Measurements from ENCODE around the gene CBARP. TPM values are rescaled to one million over a fixed set of nuclear protein-coding genes. Genes with fewer than 3 reads are reported as not detected.

CBARP gene
- total and polyA plus RNA-seq, 4 donors: 0.05 to 0.25 (median 0.06) TPM; not detected in 1

GRCh38 chr19:1269478-1270212 lies 31.8 kb upstream of the CBARP start (continued):
- TF ChIP-seq RXRA (IDR thresholded peaks at IDR 0.05): peak in 1 of 2 donors; percentile 38

DNA sequence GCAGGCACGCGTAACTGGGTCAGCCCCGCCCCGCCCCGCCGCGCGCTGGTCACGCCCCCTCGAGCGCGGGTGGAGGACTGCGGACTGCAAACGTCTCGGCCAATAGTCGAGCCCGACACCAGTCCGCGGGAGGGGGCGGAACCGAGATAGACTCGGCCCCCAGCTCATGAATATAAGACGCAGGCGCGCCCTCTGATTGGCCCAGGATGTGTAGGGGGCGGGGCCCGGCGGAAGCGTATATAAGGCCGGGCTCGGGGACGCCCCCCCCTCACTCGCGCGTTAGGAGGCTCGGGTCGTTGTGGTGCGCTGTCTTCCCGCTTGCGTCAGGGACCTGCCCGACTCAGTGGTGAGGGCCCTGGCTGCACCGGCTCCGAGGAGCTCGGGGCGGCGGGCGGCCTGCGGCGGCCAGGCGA lies 31.3 kb upstream of the CBARP start, which contains the start of gene CIRBP:
CIRBP (plus strand) TSS at position 268 of the 413 bp plus-strand sequence. CDS start 1,602 bp downstream, outside the sequence.
- H3K4me1 ChIP-seq (ENCODE audit: control insufficient read depth in 4 of 4, insufficient read depth in 4 of 4, low read length in 3 of 4): peaks cover 36 to 79% (median 68%) of the 10 kb centered on the region in 4 donors
- H3K4me3 ChIP-seq (ENCODE audit: low read depth in 1 of 3, low read length in 3 of 3): peak within 1 kb of the TSS; percentile 77 to 90 (median 86)
- peaks cover 16 to 23% (median 17%) of the 10 kb centered on the region in 4 donors for H3K36me3 ChIP-seq (ENCODE audit: control insufficient read depth in 4 of 4, insufficient read depth in 3 of 4, low read depth in 1 of 4, low read length in 3 of 4)
- peak; percentile 99 for DNase-seq (ENCODE audit: low spot score)
- peak within 1 kb of the TSS; percentile 78 to 86 for H3K9ac ChIP-seq (ENCODE audit: low read depth in 1 of 2, low read length in 2 of 2)
- no peaks in the 10 kb centered on the region for H3K9me3 ChIP-seq (ENCODE audit: control insufficient read depth in 4 of 4, low read length in 3 of 4)
- peak within 1 kb of the TSS; percentile 90 to 91 for H3K27ac ChIP-seq (ENCODE audit: low read depth in 1 of 2, low read length in 2 of 2)
- TF ChIP-seq EGR1 (IDR thresholded peaks at IDR 0.05; ENCODE audit: low read depth in 2 of 2) (peak; percentile 25 to 39), FOXA2 (IDR thresholded peaks at IDR 0.05) (no peak), SP1 (IDR thresholded peaks at IDR 0.05) (peak; percentile 92), FOXA1 (IDR thresholded peaks at IDR 0.05) (no peak), REST (IDR thresholded peaks at IDR 0.05) (peak; percentile 94), HNF4A (conservative IDR thresholded peaks at IDR 0.05) (peak; percentile 34 to 40), TAF1 (conservative IDR thresholded peaks at IDR 0.05) (peak; percentile 95), MAX (IDR thresholded peaks at IDR 0.05) (no peak), GABPA (IDR thresholded peaks at IDR 0.05 in 1 of 2, conservative IDR thresholded peaks at IDR 0.05 in 1 of 2) (peak in 1 of 2 donors; percentile 30), JUND (IDR thresholded peaks at IDR 0.05) (no peak)
- TF ChIP-seq, protein P1, sequence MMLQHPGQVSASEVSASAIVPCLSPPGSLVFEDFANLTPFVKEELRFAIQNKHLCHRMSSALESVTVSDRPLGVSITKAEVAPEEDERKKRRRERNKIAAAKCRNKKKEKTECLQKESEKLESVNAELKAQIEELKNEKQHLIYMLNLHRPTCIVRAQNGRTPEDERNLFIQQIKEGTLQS (IDR thresholded peaks at IDR 0.05): no peak
- WGBS: under 1% methylated on average over 50 of the region's 50 CpGs
- H3K27me3 ChIP-seq (ENCODE audit: control insufficient read depth in 4 of 4, insufficient read depth in 4 of 4, low read length in 3 of 4): no peaks in the 10 kb centered on the region

GRCh38 chr19:1268226-1269064 lies 30.6 kb upstream of the CBARP start:
- H3K4me3 ChIP-seq (ENCODE audit: low read depth in 1 of 3, low read length in 3 of 3): no peak overlapping the region
- no peaks in the 10 kb centered on the region for H3K27me3 ChIP-seq (ENCODE audit: control insufficient read depth in 4 of 4, insufficient read depth in 4 of 4, low read length in 3 of 4)
- peak overlapping the region; percentile 16 to 72 for H3K9ac ChIP-seq (ENCODE audit: low read depth in 1 of 2, low read length in 2 of 2)
- WGBS: 57% methylated on average over 40 of the region's 40 CpGs
- DNase-seq (ENCODE audit: low spot score): no peak
- peaks cover 10 to 17% (median 14%) of the 10 kb centered on the region in 4 donors for H3K36me3 ChIP-seq (ENCODE audit: control insufficient read depth in 4 of 4, insufficient read depth in 3 of 4, low read depth in 1 of 4, low read length in 3 of 4)
- no peaks in the 10 kb centered on the region for H3K9me3 ChIP-seq (ENCODE audit: control insufficient read depth in 4 of 4, low read length in 3 of 4)
- peaks cover 34 to 73% (median 61%) of the 10 kb centered on the region in 4 donors for H3K4me1 ChIP-seq (ENCODE audit: control insufficient read depth in 4 of 4, insufficient read depth in 4 of 4, low read length in 3 of 4)
- peak overlapping the region; percentile 90 to 91 for H3K27ac ChIP-seq (ENCODE audit: low read depth in 1 of 2, low read length in 2 of 2)
- TF ChIP-seq RXRA (IDR thresholded peaks at IDR 0.05) (no peak), TAF1 (conservative IDR thresholded peaks at IDR 0.05) (no peak), HNF4A (conservative IDR thresholded peaks at IDR 0.05) (no peak), MAX (IDR thresholded peaks at IDR 0.05) (no peak), ZBTB33 (IDR thresholded peaks at IDR 0.05) (no peak), REST (IDR thresholded peaks at IDR 0.05) (no peak), NR2F2 (IDR thresholded peaks at IDR 0.05) (no peak), YY1 (IDR thresholded peaks at IDR 0.05) (no peak), SP1 (IDR thresholded peaks at IDR 0.05) (no peak), HNF4G (IDR thresholded peaks at IDR 0.05) (no peak), RAD21 (IDR thresholded peaks at IDR 0.05) (no peak)
- TF ChIP-seq, protein P1 (IDR thresholded peaks at IDR 0.05): no peak

Data from liver (tissue), 9 donors.